ENCODE data around the gene SECISBP2L.

DNA sequence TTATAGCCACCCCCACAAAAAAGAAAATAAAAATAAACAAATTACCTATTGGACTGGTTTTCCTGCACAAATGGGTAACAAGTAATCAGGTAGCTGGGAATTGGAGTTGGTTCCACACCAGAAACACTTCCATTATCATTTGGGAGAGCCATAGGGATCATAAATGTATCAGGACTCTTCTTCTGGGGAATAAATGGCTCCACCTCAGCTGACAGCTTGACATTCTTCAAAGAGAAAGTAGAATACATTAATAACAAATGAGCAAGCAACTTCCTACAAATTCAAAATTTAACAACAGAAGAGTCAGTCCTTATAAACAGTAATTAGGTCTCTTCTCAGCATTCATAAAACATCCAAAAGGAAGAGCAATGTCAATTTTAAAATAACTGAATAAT lies 8.7 kb downstream of the SECISBP2L start:
- no peak for TF ChIP-seq EZH2 (IDR thresholded peaks at IDR 0.05)
- no peak for TF ChIP-seq POLR2AphosphoS5 (IDR thresholded peaks at IDR 0.05; ENCODE audit: borderline replicate concordance, low read depth, low read length)
- no peak for TF ChIP-seq FOXP2 (optimal IDR thresholded peaks at IDR 0.05; ENCODE audit: control extremely low read depth, extremely low read length, insufficient read depth)

Measured in SK-N-MC (cell line).